Trophoblast cell (in vitro differentiated cells and primary cell): Measurements from ENCODE around the gene CACNA1F.

Experiments
- DNase-seq, 2 donors: peaks; one replicate each; pipeline ENCODE4 v3.0.0-alpha.2; 2016
- H2AFZ ChIP-seq: 2 replicates; pipeline ENCODE4 v1.6.1; 2013; ENCODE audit warnings: low read length, moderate library complexity, mild to moderate bottlenecking; ENCODE audit not compliant: insufficient read depth, poor library complexity
- H2AK5ac ChIP-seq: 2 replicates; pipeline ENCODE4 v1.6.1; 2013; ENCODE audit warnings: mild to moderate bottlenecking, low read length
- H2BK120ac ChIP-seq: 2 replicates; pipeline ENCODE4 v1.6.1; 2013; ENCODE audit warnings: low read length, mild to moderate bottlenecking, moderate library complexity; ENCODE audit not compliant: insufficient read depth, poor library complexity
- H2BK12ac ChIP-seq: 2 replicates; pipeline ENCODE4 v1.6.1; 2013; ENCODE audit warnings: mild to moderate bottlenecking, low read length, moderate library complexity
- H2BK5ac ChIP-seq: 2 replicates; pipeline ENCODE4 v1.6.1; 2013; ENCODE audit warnings: low read length, low read depth, moderate library complexity, mild to moderate bottlenecking; ENCODE audit not compliant: poor library complexity
- H3K14ac ChIP-seq: 2 replicates; pipeline ENCODE4 v1.6.1; 2013; ENCODE audit warnings: mild to moderate bottlenecking, low read length
- H3K18ac ChIP-seq: 2 replicates; pipeline ENCODE4 v1.6.1; 2013; ENCODE audit warnings: mild to moderate bottlenecking, low read length
- H3K23ac ChIP-seq: 2 replicates; pipeline ENCODE4 v1.6.1; 2013; ENCODE audit warnings: low read length
- H3K27ac ChIP-seq: 2 replicates; pipeline ENCODE4 v1.5.1; 2013; ENCODE audit warnings: low read depth, mild to moderate bottlenecking, inconsistent platforms, low read length, moderate library complexity
- H3K27me3 ChIP-seq: 2 replicates; pipeline ENCODE4 v1.6.1; 2013; ENCODE audit warnings: inconsistent platforms, mild to moderate bottlenecking, low read length, moderate library complexity; ENCODE audit not compliant: insufficient read depth
- H3K36me3 ChIP-seq, 2 experiments: 1 replicate in 1 of 2; 2 replicates in 1 of 2; pipeline ENCODE4 v1.6.1; 2013; ENCODE audit warnings: low read length in 2 of 2, mild to moderate bottlenecking in 2 of 2, moderate library complexity in 1 of 2; ENCODE audit not compliant: insufficient read depth in 2 of 2, control insufficient read depth in 1 of 2
- H3K4ac ChIP-seq: 2 replicates; pipeline ENCODE4 v1.6.1; 2013; ENCODE audit warnings: low read depth, mild to moderate bottlenecking, low read length, moderate library complexity
- H3K4me1 ChIP-seq, 2 experiments: 1 replicate in 1 of 2; 2 replicates in 1 of 2; pipeline ENCODE4 v1.6.1; 2013; ENCODE audit warnings: low read length in 2 of 2, mild to moderate bottlenecking in 2 of 2, moderate library complexity in 1 of 2; ENCODE audit not compliant: insufficient read depth in 2 of 2, control insufficient read depth in 1 of 2
- H3K4me2 ChIP-seq: 2 replicates; pipeline ENCODE4 v1.6.1; 2013; ENCODE audit warnings: inconsistent platforms, mild to moderate bottlenecking, low read length, moderate library complexity
- H3K4me3 ChIP-seq: 2 replicates; pipeline ENCODE4 v1.5.1; 2013; ENCODE audit warnings: mild to moderate bottlenecking, low read depth, low read length, inconsistent platforms
- H3K79me1 ChIP-seq: one replicate; pipeline ENCODE4 v1.6.1; 2013; ENCODE audit warnings: low read length
- H3K79me2 ChIP-seq: 2 replicates; pipeline ENCODE4 v1.6.1; 2013; ENCODE audit warnings: low read length, mild to moderate bottlenecking; ENCODE audit not compliant: control insufficient read depth, insufficient read depth, poor library complexity
- H3K9ac ChIP-seq: 2 replicates; pipeline ENCODE4 v1.6.1; 2013; ENCODE audit warnings: mild to moderate bottlenecking, low read length
- H3K9me3 ChIP-seq: 2 replicates; pipeline ENCODE4 v1.6.1; 2013; ENCODE audit warnings: low read depth, mild to moderate bottlenecking, control low read depth, inconsistent platforms, low read length; ENCODE audit not compliant: insufficient read depth
- H4K12ac ChIP-seq: 2 replicates; pipeline ENCODE4 v1.6.1; 2013; ENCODE audit warnings: low read depth, mild to moderate bottlenecking, low read length, moderate library complexity
- H4K8ac ChIP-seq: 2 replicates; pipeline ENCODE4 v1.6.1; 2013; ENCODE audit warnings: low read depth, mild to moderate bottlenecking, low read length, moderate library complexity
- H4K91ac ChIP-seq: one replicate; pipeline ENCODE4 v1.6.1; 2013; ENCODE audit warnings: low read depth, mild to moderate bottlenecking, low read length, moderate library complexity
- WGBS: extraction: QIAGEN DNeasy Blood & Tissue Kit; methylation state at CpG from one replicate; pipeline ENCODE4 v1.1.7; 2013; ENCODE audit warnings: missing lambda C conversion rate; ENCODE audit not compliant: insufficient read length, insufficient coverage; ENCODE audit errors: extremely low coverage; 5-methylcytosine and 5-hydroxymethylcytosine counted together

The CACNA1F gene

DNA sequence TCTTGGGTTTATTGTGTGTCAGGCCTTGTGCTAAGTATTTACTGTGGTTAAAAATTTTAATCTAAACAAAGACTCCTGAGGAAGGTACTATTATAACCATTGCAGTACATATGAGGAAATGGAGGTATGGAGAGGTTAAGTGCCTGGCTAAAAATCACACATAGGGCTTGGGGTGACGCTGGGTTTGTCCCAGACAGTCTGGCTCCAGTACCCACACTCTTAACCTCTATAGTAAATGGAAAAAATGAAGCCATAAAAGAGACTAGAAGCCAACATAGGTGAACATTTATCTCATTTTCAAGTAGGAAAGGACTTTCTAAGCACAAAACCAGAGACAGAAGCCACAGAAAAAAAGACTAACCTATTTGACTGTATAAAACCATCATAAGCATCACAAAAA lies 29.5 kb upstream of the CACNA1F start:
- Histone ChIP-seq H3K4me3 (no peak overlapping the region), H3K79me1 (no peaks in the 10 kb centered on the region), H3K36me3 (no peaks in the 10 kb centered on the region), H2BK120ac (no peak overlapping the region), H3K18ac (no peak overlapping the region), H3K4me1 (no peaks in the 10 kb centered on the region), H3K4me2 (no peak overlapping the region), H3K27me3 (no peaks in the 10 kb centered on the region), H3K14ac (no peak overlapping the region), H3K27ac (no peak overlapping the region), H4K12ac (no peak overlapping the region), H3K79me2 (no peaks in the 10 kb centered on the region), H3K23ac (no peak overlapping the region), H2BK5ac (no peak overlapping the region), H2BK12ac (no peak overlapping the region), H3K9ac (no peak overlapping the region), H2AK5ac (no peak overlapping the region), H3K9me3 (no peaks in the 10 kb centered on the region), H3K4ac (no peak overlapping the region), H4K8ac (no peak overlapping the region), H2AFZ (no peak overlapping the region), H4K91ac (no peak overlapping the region)
- WGBS = no CpG with 5 or more reads among the region's 1 CpG
- no peak for DNase-seq

DNA sequence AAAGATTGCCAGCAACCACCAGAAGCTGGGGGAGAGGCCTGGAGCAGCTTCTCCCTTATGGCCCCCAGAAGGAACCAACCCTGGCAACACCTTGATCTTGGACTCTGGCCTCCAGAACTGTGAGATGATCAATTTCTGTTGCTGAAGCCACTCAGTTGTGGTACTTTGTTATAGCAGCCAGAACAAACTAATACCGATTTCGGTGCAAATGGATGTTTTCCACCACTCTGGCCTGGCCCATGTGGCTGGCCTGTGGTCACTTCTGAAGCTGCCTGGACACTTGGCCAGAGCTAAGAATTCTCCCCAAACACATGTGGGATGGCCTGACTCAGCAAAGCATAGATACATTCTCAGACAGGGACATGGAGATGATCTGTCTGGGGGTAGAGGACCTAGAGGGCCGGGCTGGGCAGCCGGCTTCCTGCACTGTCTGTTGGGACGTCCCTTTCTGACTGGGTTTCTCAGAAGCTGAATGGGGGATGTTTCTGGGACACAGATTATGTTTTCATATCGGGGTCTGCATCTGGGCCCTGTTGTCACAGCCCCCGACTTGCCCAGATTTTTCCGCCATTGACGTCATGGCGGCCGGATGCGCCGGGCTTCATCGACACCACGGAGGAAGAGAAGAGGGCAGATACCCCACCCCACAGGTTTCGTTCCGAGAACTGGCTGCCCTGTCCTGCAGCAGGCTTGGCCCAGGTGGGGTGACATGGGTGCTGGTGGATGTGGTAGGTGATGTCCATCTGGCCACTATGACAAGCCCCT lies 27.3 kb upstream of the CACNA1F start:
- no peak for DNase-seq
- Histone ChIP-seq H3K9me3 (no peaks in the 10 kb centered on the region), H4K12ac (no peak overlapping the region), H3K36me3 (no peaks in the 10 kb centered on the region), H3K14ac (no peak overlapping the region), H2BK120ac (no peak overlapping the region), H3K27me3 (no peaks in the 10 kb centered on the region), H2BK5ac (no peak overlapping the region), H3K79me2 (no peaks in the 10 kb centered on the region), H3K4me3 (no peak overlapping the region), H2AK5ac (no peak overlapping the region), H2BK12ac (no peak overlapping the region), H3K4ac (no peak overlapping the region), H4K91ac (no peak overlapping the region), H3K18ac (no peak overlapping the region), H3K9ac (no peak overlapping the region), H2AFZ (no peak overlapping the region), H3K79me1 (no peaks in the 10 kb centered on the region), H4K8ac (no peak overlapping the region), H3K4me2 (no peak overlapping the region), H3K27ac (no peak overlapping the region), H3K4me1 (no peaks in the 10 kb centered on the region), H3K23ac (no peak overlapping the region)
- no CpG with 5 or more reads among the region's 17 CpGs for WGBS

DNA sequence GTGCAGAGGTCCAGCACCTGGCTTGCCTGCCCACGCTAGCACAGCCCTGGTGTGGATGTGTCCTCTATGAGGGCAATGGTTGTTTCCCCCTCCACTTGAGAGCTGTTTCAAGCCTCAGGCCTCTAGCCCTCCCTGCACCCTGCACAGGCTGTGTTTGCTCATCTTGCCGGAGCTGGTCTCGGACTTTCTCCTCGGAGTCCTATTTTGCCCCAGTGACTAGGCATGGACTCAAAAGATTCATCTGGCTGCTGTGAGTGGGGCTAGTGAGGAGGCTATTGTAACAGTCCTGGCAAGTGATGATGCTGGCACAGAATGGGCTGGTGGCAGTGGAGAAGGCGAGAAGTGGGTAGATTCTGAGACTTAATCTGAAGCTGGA lies 25.6 kb upstream of the CACNA1F start:
- H4K12ac ChIP-seq = no peak overlapping the region
- H3K27me3 ChIP-seq = no peaks in the 10 kb centered on the region
- H3K79me1 ChIP-seq = no peaks in the 10 kb centered on the region
- no peak overlapping the region for H4K8ac ChIP-seq
- H3K23ac ChIP-seq = no peak overlapping the region
- H3K4me2 ChIP-seq = no peak overlapping the region
- H4K91ac ChIP-seq = no peak overlapping the region
- H2AK5ac ChIP-seq = no peak overlapping the region
- H3K18ac ChIP-seq = no peak overlapping the region
- no CpG with 5 or more reads among the region's 5 CpGs for WGBS
- H3K79me2 ChIP-seq = no peaks in the 10 kb centered on the region
- no peak overlapping the region for H2BK5ac ChIP-seq
- no peak overlapping the region for H2AFZ ChIP-seq
- no peak overlapping the region for H3K4me3 ChIP-seq
- no peak overlapping the region for H2BK120ac ChIP-seq
- no peak overlapping the region for H3K27ac ChIP-seq
- H3K9ac ChIP-seq = no peak overlapping the region
- H3K14ac ChIP-seq = no peak overlapping the region
- H3K9me3 ChIP-seq = no peaks in the 10 kb centered on the region
- H3K4me1 ChIP-seq = no peaks in the 10 kb centered on the region
- no peak overlapping the region for H2BK12ac ChIP-seq
- no peak overlapping the region for H3K4ac ChIP-seq
- H3K36me3 ChIP-seq = no peaks in the 10 kb centered on the region
- no peak for DNase-seq

DNA sequence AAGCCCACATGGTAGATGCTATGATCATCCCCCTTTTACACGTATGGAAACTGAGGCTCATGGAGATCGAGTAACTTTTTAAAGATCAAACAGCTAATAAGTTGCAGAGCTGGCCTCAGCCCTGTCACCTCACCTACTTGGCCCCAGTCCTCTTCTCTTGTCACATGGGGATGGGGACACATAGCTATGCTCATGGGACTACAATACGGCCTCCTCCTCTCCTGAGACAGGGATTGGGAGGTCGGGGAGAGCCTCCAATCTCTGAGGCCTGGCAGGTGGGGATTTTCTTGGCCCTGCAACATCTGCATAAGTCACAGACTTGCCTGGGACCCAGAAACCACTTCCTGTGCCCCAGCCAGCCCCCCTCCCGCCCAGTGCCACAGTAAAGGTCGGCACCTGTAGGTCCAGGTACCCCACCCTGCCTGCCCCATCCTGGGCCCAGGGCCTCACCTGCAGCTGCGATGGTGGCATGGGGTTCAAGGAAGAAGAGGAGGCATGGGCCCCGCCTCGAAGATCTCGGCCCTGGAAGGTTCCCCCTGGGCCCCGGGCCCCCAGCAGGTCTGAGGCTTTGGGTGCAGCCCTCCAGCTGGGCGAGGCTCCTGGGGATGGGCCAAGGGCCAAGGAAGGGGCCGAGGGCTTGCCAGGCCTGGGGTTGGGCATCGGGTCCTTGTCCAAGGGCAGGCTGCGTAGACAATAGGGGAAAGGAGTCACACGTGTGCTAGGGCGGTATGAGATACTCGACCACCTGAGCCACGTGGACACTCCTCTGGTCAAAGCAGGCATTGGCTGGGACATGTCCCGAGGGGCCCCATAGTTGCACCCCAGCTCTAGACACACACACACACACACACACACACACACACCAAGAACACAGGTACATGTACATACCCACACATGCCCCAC lies 25.0 kb upstream of the CACNA1F start:
- no peaks in the 10 kb centered on the region for H3K9me3 ChIP-seq
- WGBS = no CpG with 5 or more reads among the region's 20 CpGs
- H4K8ac ChIP-seq = no peak overlapping the region
- H3K27ac ChIP-seq = no peak overlapping the region
- H2AFZ ChIP-seq = no peak overlapping the region
- H3K79me1 ChIP-seq = no peaks in the 10 kb centered on the region
- H3K36me3 ChIP-seq = no peaks in the 10 kb centered on the region
- no peak overlapping the region for H3K23ac ChIP-seq
- no peak overlapping the region for H2BK120ac ChIP-seq
- no peak overlapping the region for H3K14ac ChIP-seq
- no peak overlapping the region for H2BK12ac ChIP-seq
- no peak overlapping the region for H3K4me2 ChIP-seq
- H2AK5ac ChIP-seq = no peak overlapping the region
- no peak overlapping the region for H2BK5ac ChIP-seq
- H3K18ac ChIP-seq = no peak overlapping the region
- no peak overlapping the region for H3K4ac ChIP-seq
- H4K12ac ChIP-seq = no peak overlapping the region
- H3K27me3 ChIP-seq = no peaks in the 10 kb centered on the region
- no peak overlapping the region for H4K91ac ChIP-seq
- H3K4me3 ChIP-seq = no peak overlapping the region
- DNase-seq = no peak
- H3K9ac ChIP-seq = no peak overlapping the region
- H3K79me2 ChIP-seq = no peaks in the 10 kb centered on the region
- no peaks in the 10 kb centered on the region for H3K4me1 ChIP-seq
